AG10803 (cell line): ENCODE results near the gene STAMBPL1.

Experiments used
- DNase-seq: peaks from one replicate; pipeline ENCODE4 v3.0.0; 2010; ENCODE audit warnings: low read depth
- H3K4me3 ChIP-seq: 2 replicates; pipeline ENCODE4 v1.5.1; 2011; ENCODE audit warnings: mild to moderate bottlenecking, low read length, control low read depth
- TF ChIP-seq, protein P1 (sequence below): conservative IDR thresholded peaks from 2 replicates; pipeline ENCODE4 v1.5.1; 2011; ENCODE audit warnings: mild to moderate bottlenecking, low read length, control low read depth, inconsistent platforms

STAMBPL1 gene

DNA sequence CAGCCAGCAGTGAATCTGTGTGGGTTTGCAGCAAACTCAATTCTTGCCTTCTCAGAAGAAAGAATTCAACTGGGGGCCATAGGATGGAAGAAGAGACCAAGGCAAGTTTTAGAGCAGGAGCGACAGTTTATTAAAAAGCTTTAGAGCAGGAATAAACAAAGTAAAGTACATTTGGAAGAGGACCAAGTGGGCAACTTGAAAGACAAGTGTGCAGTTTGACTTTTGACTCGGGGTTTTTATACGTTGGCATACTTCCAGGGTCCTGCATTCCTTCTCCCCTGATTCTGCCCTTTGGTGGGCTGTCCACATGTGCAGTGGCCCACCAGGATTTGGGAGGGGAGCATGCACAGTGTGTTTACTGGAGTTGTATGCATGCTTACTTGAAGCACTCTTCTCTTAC lies 25.4 kb upstream of the STAMBPL1 start:
- no peak overlapping the region for H3K4me3 ChIP-seq
- TF ChIP-seq, protein P1, sequence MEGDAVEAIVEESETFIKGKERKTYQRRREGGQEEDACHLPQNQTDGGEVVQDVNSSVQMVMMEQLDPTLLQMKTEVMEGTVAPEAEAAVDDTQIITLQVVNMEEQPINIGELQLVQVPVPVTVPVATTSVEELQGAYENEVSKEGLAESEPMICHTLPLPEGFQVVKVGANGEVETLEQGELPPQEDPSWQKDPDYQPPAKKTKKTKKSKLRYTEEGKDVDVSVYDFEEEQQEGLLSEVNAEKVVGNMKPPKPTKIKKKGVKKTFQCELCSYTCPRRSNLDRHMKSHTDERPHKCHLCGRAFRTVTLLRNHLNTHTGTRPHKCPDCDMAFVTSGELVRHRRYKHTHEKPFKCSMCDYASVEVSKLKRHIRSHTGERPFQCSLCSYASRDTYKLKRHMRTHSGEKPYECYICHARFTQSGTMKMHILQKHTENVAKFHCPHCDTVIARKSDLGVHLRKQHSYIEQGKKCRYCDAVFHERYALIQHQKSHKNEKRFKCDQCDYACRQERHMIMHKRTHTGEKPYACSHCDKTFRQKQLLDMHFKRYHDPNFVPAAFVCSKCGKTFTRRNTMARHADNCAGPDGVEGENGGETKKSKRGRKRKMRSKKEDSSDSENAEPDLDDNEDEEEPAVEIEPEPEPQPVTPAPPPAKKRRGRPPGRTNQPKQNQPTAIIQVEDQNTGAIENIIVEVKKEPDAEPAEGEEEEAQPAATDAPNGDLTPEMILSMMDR, result no peak
- no peak for DNase-seq

DNA sequence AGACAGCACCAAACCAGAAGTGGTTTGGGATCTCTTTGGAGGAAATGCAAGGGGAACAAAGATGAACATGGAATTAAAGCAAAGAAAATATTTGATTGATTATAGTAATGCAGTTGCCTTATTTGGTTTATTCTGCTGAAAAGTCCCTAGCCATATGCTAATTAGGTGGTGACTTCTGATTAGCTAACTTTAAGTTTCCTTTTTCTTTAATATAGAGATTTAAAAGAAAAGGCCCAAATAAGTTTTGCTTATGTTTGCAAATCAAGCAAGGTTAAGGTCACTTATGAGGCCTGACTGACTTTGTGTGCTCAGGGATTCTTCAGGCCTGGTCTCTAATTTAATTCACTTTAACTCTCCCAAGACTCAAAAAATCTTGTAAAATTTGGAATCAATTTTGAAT lies 22.2 kb upstream of the STAMBPL1 start:
- no peak for DNase-seq
- no peak overlapping the region for H3K4me3 ChIP-seq
- TF ChIP-seq, protein P1, result no peak

DNA sequence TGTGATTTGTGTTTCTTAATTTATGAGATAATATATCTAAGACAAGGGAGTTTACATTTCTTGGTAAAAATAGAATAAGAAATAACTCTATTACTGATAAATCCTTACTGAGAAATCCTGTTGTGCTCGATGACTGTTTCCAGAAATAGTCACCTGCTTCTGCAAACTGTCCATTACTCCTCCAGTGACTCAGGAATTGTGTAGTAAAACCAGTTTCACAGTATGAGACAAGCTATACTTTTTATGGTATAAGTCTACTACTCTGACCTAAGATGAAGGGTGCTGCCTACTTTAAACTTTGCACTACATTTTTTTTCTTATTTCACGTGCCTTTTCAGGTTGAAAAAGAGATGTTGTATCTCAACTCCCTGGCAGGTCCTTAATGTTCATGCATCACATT lies 21.6 kb upstream of the STAMBPL1 start:
- no peak overlapping the region for H3K4me3 ChIP-seq
- TF ChIP-seq, protein P1, result no peak
- no peak for DNase-seq

DNA sequence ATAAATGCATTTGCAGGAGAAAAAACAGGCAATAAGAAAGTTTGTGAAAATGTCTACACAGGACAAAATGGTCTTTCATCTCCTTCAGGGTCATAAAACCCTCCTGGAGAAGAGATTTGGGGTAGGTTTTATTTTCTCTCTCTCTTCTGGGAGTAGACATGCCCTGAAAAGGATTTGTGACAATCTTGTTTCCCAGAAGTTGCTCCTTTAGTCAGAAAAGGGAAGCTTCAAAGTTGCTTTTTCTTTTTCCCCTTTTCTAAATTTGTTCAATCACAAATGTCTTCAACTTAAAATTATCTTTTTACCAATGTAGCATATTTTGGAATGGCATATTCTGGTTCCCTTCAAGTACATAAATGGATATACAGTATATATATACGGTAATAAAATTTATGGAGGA lies 19.0 kb upstream of the STAMBPL1 start:
- H3K4me3 ChIP-seq, result no peak overlapping the region
- TF ChIP-seq, protein P1, result no peak
- no peak for DNase-seq

DNA sequence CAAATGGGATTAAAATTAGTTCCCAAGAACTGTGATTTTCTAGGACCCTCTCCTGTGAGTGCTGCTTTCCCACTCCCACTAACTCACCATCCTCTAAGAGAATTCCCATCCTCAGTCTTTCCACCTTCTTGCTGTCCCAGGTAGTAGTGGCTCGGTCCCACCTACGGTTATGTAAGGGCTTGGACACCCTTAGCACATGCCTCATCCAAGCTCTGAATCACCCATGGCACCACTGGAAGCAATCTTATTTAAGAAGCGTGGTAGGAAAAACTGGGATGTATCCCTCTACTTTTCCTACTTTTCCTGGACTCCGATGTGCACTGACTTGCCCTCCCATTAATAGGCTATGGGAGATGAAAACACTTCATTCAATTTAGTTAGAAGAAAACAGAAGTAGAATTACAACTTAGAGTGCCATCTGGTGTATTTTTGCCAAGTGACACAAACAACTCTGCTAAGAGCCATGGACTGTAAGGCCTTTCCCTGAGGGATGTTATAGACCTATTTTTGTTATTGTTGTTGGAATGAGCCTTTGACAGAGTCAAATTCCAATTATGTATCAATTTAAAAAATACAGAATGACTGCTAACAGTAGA lies 14.7 kb upstream of the STAMBPL1 start:
- TF ChIP-seq, protein P1, result peak; percentile 16; the same call in 1 of the 2 replicates
- H3K4me3 ChIP-seq, result no peak overlapping the region
- no peak for DNase-seq

DNA sequence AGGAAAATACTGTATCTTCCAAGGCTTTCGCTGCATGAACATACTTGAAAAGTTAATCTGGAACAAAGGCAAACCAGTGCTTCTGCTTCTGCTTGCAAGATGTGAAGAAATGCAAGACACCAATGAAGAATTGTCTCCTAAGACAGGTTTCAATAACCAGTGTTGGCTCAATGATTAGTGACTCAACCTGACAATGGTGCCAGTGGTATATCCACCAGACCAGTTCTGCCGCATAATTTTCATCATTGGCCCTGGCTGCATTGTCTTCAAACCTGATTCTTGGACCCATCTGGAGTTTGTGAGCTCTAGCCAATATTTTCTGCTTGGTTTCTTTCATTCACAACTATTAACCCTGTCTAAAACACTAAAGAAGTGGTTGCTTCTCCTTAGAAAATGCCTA lies 13.6 kb upstream of the STAMBPL1 start:
- TF ChIP-seq, protein P1, result no peak
- DNase-seq, result no peak

DNA sequence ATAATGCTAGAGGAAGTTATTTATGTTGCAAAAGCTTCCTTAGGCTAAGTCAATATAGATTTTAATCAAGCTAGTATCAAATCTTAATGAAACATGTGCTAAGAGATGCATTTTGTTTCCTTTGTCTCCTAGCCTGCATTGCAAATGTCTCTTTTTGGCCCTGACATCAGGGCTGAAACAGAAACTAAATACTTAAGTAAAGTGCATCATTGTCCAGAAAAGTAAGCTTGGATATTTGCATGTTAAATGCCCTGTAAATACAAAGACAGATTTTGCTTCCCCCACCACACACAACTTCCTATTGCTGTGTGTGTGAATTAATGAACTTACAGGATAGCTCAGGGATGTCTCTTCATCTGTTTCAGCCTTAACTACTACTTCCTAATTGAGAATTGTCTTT lies 10.0 kb upstream of the STAMBPL1 start:
- DNase-seq, result no peak
- TF ChIP-seq, protein P1, result no peak
- H3K4me3 ChIP-seq, result no peak overlapping the region

More for the DNA sequence above, 13.6 kb upstream of the STAMBPL1 start:
- no peak overlapping the region for H3K4me3 ChIP-seq
